ENCODE measurements around the gene KRT2. TPM values are rescaled to one million over a fixed set of nuclear protein-coding genes. Genes with fewer than 3 reads are reported as not detected.

Gene KRT2
- total and polyA plus RNA-seq, 2 donors (not counting 3 experiments of a cell fraction or from before 2014, with no cell fraction given) = not detected

DNA sequence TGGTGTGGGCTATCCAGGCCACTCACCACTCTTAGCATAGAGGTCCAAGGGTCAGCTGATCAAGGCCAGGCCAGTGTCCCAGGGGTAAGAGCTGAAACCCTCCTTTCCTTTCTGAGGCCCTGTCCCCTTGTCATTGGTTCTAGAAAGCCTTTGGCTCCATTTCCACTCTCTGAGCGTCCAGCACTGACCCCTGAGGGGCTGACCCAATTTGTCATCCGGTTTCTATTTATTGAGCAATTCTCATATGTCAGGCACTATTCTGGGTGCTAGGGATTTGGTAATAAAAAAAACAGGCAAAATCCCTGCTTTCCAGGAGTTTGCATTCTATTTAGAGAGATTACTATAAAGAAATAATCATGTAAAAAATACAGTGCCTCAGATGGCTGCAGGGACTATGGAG, 47.9 kb upstream of the KRT2 start:
- H3K4me2 ChIP-seq (ENCODE audit: insufficient read depth, low read length) = no peak overlapping the region
- H3K9me1 ChIP-seq (replicated peaks; ENCODE audit: control insufficient read depth, extremely low read depth, insufficient read depth, low read length) = no peaks in the 10 kb centered on the region
- H3K79me2 ChIP-seq (ENCODE audit: control insufficient read depth, insufficient read depth, low read length) = no peaks in the 10 kb centered on the region
- dilution Hi-C loops (cut with MboI; ENCODE audit: extremely low pct_ligation_motif_present, low sequenced_read_pairs) = no loop called here
- H3K36me3 ChIP-seq (ENCODE audit: control insufficient read depth in 2 of 2, extremely low read depth in 1 of 2, insufficient read depth in 2 of 2, low read length in 2 of 2) = no peaks in the 10 kb centered on the region
- no peak for DNase-seq (ENCODE audit: low read depth, low spot score)
- intact Hi-C loops (cut with micrococcal nuclease) = loop anchor here (10.0 kb wide), 1 partner anchor 165 kb away; no protein-coding TSS in a partner anchor
- ChIA-PET POLR2A (no interaction called here), CTCF (no interaction called here)
- no peaks in the 10 kb centered on the region for H3K9me3 ChIP-seq (replicated peaks; ENCODE audit: control insufficient read depth, insufficient read depth, low read length)
- no peak overlapping the region for H2AFZ ChIP-seq (ENCODE audit: low read depth, low read length)
- H3K27me3 ChIP-seq (ENCODE audit: control insufficient read depth in 2 of 2, insufficient read depth in 2 of 2, low read length in 2 of 2) = no peaks in the 10 kb centered on the region
- no peaks in the 10 kb centered on the region for H3K4me1 ChIP-seq (ENCODE audit: control insufficient read depth, extremely low read depth, insufficient read depth, low read length)
- TF ChIP-seq EZH2 (IDR thresholded peaks at IDR 0.05; ENCODE audit: borderline replicate concordance, low read depth, low read length, severe bottlenecking) (no peak), JUN (IDR thresholded peaks at IDR 0.05; ENCODE audit: borderline replicate concordance, insufficient read depth, insufficient read length, low read depth) (no peak), MYC (IDR thresholded peaks at IDR 0.05; ENCODE audit: low read depth, low read length) (no peak), POLR2A (IDR thresholded peaks at IDR 0.05; ENCODE audit: low read depth, low read length) (no peak), GATA2 (IDR thresholded peaks at IDR 0.05; ENCODE audit: insufficient read depth, insufficient read length, low read depth, low read length) (no peak), FOS (IDR thresholded peaks at IDR 0.05; ENCODE audit: borderline replicate concordance, insufficient read depth, low read length) (no peak), POLR2AphosphoS5 (IDR thresholded peaks at IDR 0.05; ENCODE audit: insufficient read depth, low read depth, low read length) (no peak)
- TF ChIP-seq, protein P1, sequence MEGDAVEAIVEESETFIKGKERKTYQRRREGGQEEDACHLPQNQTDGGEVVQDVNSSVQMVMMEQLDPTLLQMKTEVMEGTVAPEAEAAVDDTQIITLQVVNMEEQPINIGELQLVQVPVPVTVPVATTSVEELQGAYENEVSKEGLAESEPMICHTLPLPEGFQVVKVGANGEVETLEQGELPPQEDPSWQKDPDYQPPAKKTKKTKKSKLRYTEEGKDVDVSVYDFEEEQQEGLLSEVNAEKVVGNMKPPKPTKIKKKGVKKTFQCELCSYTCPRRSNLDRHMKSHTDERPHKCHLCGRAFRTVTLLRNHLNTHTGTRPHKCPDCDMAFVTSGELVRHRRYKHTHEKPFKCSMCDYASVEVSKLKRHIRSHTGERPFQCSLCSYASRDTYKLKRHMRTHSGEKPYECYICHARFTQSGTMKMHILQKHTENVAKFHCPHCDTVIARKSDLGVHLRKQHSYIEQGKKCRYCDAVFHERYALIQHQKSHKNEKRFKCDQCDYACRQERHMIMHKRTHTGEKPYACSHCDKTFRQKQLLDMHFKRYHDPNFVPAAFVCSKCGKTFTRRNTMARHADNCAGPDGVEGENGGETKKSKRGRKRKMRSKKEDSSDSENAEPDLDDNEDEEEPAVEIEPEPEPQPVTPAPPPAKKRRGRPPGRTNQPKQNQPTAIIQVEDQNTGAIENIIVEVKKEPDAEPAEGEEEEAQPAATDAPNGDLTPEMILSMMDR (IDR thresholded peaks at IDR 0.05; ENCODE audit: extremely low read depth in 1 of 2, insufficient read depth in 1 of 2, low read depth in 1 of 2, low read length in 2 of 2) = no peak
- TF ChIP-seq, protein P2, sequence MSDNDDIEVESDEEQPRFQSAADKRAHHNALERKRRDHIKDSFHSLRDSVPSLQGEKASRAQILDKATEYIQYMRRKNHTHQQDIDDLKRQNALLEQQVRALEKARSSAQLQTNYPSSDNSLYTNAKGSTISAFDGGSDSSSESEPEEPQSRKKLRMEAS (IDR thresholded peaks at IDR 0.05; ENCODE audit: insufficient read depth, insufficient read length) = no peak
- BruUV-seq (replicated peaks) = no TSS peak
- no peak for FAIRE-seq
- H3K4me3 ChIP-seq (replicated peaks in 1 of 3; ENCODE audit: insufficient read depth in 1 of 3, low read depth in 1 of 3, low read length in 3 of 3) = no peak overlapping the region
- no peak overlapping the region for H3K27ac ChIP-seq (ENCODE audit: insufficient read depth, low read depth, low read length)
- no peak overlapping the region for H3K9ac ChIP-seq (replicated peaks; ENCODE audit: extremely low read depth, insufficient read depth, low read length)
- H4K20me1 ChIP-seq (replicated peaks; ENCODE audit: control insufficient read depth, extremely low read depth, insufficient read depth, low read length) = no peaks in the 10 kb centered on the region

Measured in endothelial cell of umbilical vein (primary cell).